ENCODE measurements around the gene TGM3.

The TGM3 gene

DNA sequence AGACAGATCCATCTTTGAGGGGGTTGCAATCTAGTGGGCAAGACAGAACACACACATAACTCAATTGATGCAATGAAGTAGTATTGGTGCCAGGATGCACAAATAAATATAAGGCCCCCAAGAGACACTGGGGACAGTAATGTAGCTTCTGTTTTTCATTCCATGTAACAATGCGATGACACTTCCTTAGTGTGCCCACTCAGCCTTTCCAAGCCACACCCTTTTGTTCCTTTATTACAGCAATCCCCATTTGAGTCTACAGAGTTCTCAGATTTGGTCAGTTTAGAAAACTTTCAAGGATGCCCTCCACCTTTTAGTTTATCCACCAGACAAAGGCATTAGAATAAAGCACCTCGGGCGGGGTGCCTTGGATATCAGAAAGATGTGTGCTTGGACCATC, 15.5 kb downstream of the TGM3 start:
- no peak for DNase-seq

DNA sequence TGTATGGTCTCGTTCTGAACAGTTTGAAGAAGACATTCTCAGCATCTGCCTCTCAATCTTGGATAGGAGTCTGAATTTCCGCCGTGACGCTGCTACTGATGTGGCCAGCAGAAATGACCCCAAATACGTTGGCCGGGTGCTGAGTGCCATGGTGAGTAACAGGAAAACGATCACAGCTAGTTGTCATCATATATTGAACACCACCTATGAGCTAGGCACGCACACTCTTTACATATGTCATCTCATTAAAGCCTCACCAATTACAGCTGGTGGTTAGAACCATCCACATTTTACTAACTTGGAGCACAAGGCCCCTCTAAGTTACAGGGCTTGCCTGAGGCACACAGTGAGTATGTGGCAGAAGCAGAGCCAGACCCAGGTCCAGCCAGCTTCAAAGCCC, 17.1 kb downstream of the TGM3 start:
- no peak for DNase-seq

DNA sequence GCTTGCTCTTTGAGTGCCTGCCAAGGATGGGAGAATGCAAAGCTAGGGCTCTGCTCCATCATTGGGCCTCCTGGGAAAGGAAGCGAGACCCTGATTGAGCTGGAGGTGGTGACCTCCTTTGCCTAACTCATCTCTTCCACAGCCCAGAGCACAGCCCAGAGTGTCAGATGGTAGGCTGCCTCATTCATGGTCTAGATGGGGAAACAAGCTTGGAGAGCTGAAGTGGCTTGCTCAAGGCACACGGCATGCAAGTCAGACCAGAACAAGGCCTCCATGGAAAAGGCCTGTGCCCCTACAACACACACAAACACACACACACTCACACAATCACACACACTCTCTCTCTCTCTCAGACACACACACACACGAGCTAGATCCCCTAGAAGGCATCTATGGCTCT, 17.5 kb downstream of the TGM3 start:
- no peak for DNase-seq

DNA sequence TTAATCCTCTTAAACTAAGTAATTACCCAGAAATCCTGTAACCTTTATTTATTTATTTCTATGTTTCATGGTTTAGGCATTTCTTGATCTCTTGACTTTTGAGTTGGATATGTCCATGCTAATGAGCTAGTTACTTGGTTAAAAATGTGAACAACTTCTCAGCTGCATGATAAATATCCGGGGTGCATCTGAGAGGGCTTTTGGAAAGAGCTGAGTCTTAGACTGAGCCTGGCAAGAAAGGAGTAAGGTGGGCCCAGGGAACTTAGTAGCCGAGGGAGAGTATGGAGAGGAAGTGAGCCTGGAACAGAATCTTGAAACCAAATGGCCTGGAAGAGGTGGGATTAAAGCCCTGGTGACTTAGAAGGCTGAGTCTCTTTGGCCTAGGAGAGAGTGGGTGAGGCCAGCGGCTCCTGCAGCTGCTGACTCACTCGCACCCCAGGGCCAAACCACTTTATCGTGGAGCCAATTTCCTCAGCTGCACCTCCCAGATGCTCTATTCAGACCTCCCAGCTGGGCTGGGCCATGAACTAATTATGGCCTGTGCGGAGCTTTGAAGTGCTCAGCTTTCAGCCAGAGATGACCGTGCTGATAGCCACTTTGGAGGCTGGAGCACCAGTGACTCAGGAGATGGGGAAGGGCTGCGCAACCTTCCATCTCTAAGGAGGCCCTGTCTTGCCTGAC, 19.1 kb downstream of the TGM3 start:
- peak; percentile 70 for DNase-seq

DNA sequence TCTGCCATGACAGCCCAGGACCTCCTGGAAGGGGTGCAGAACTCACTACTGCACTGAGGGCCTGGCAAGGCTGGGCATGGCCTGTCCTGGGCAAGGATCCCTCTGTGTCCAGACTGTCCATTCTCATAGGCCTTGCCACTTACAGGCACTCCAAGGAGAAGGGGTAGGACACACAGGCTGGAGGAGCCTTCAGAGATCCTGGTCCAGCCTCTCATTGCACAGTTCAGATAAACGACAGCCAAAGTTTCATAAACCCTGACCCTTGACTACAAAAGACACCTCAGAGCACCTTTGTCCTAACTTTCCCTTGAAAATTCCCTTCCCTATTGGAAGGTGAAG, 19.6 kb downstream of the TGM3 start:
- DNase-seq = no peak

DNA sequence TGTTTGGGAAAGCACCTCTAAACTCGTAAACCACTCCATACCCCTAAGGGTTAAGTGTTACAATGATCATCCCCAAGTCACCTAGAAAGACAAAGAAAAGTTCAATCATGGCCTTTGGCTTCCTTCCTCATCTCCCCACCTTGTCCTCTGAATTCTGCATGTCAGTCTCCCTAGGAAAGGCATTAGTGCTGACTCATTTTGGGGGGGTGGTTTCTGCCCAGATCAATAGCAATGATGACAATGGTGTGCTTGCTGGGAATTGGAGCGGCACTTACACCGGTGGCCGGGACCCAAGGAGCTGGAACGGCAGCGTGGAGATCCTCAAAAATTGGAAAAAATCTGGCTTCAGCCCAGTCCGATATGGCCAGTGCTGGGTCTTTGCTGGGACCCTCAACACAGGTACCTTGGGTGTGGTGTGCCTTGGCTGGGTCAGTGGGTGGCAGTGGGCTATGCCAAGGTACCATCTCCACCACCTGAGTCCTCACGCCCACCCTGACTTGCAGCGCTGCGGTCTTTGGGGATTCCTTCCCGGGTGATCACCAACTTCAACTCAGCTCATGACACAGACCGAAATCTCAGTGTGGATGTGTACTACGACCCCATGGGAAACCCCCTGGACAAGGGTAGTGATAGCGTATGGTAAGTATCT, 21.2 kb downstream of the TGM3 start:
- no peak for DNase-seq

DNA sequence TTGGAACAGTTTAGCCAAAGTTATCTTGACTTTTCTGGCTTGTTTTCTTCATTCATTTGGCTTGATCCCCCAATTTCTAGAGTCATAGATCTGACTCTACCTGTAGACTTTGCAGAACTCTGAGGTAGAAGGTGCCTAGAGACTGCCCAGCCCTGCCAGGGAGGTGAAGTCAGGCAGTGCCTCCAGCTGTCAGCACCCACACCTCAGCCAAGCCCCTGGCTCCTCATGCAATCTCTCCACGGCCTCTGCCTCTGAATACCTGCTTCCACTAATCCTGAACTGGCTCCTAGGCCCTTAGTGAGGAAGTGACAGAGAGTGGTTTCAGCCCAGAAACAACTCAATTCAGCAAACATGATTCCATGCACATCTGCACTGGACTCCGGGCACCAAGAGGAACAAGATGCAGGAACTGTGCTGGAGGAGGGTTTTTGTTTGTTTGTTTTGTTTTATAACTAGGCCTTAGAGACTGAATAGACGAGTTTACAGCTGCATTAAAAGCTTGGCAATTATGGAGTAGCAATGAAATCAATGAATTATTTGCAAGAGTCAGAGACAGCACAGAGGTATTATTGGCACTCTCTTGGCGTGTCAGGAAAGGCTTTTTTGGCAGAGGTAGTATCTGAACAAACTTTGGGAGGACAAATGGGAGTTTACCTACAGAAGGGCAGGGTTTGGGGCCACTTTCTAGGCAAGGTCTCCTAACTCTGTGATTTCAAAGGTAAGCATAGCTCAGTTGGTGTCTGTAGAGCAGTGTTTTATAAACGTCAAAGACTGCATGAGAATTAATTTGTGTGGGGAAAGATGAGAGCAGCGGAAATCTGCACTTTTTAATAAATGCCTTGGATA, 25.2 kb downstream of the TGM3 start:
- DNase-seq = no peak

DNA sequence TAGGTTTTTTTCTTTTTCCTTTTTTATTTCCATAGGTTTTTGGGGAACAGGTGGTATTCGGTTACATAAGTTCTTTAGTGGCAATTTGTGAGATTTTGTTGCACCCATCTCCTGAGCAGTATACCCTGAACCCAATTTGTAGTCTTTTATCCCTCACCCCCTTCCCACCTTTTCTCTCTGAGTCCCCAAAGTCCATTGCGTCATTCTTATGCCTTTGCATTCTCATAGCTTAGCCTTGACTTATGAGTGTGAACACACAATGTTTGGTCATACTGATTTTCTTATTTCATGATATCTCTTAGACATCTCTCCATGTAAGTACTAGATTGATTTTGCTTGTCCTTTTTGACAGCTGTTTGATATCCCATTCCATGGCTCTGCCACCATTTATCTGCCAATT, 27.2 kb downstream of the TGM3 start:
- DNase-seq = no peak

DNA sequence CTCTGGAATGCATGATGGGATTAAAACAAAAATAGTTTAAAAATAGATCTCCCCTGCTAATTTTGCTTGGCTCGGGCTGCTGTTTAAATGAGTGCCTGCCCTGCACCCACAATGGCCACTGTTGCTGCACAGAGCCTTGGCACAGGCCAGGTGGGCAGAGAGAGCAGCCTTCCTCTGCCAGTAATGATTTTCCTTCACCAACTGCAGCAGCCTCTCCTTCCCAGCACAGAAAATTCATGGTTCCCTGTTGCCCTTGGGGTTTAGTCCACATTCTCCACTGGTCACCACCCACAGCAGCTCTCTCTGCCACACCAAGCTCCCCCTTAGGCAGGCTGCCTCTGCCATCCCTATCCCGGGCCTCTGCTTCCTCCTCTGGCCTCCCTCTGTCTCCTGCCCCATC, 30.2 kb downstream of the TGM3 start:
- DNase-seq = no peak

DNA sequence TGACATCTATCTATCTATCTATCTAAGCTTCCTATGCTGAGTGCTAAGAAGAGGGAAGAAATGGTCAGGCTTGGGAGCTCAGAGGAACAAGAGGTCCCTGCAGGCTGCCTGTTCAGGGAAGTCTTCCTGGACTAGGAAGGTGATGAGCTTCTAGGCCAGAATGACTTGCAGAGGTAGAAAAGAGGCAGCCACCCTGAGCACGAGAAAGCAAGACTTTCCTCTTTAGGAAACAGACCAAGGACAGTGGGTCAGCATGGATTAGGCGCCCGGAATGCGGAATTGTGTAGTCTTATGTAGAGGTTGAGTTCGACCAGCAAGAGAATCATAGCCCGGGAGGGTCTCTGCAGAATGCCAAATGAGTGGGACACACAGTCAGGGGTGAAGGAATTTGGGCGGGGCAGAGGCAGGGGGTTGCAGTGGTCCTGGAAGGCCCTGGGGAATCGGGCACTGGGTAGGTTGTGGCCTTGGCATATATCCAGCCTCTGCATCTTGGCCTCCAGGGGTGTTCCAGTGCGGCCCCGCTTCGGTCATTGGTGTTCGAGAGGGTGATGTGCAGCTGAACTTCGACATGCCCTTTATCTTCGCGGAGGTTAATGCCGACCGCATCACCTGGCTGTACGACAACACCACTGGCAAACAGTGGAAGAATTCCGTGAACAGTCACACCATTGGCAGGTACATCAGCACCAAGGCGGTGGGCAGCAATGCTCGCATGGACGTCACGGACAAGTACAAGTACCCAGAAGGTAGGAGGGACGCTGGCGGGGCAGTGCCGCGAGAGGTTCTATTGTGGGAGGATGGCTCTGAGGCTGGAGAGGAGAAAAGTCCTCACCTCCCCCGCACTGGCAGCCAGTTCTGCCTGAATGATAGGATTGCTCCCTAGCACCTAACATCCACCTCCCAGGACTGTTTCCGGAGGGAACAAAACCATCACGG, 32.1 kb downstream of the TGM3 start:
- peak; percentile 24 for DNase-seq

DNA sequence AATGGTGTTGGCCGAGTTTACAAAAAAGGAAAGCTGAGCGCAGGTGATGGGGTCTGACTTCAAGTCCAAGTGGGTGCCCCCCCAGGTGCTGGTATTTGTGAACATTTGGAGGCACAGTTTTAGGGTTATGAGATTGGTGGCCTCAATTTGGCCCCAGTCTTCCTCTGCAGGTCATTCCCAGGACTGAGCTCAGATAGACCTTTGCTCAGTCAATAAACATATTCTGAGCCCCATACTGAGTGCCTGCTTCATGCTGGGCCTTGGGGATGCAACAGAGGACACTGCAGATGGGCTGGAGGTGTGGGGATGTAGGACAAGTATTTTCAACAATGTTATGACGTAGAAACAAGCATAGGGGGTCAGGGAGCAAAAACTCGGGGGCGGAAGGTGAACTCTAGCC, 33.5 kb downstream of the TGM3 start:
- no peak for DNase-seq

DNA sequence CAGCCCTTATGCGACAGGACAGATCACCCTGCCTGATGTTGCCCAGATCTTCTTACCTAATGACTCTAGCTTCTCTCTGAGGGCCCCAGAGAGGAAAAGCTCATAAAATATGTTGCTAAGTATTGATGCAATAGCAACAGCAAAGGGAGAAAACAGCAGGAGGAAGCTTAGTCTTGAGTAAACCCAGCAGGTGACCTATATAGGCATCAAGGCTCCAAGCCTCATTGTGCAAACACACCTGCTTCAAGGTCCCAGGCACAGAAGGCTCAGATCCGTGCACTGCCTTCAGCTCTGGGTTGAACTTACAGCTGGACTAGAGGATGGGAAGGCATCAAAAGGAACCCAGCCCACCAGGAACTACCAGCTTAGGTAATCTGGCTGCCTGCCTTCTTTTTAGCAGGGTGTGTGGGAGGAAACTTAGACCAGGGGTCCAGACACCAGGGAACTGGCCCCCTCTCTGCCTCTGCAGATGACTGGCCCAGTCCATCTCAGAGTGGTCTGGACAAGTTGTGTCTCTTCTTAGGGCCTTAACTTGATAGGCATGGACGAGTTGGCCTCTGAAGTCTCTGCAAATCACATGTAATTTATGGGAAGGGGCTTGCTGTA, 34.4 kb downstream of the TGM3 start:
- peak; percentile 93 for DNase-seq

DNA sequence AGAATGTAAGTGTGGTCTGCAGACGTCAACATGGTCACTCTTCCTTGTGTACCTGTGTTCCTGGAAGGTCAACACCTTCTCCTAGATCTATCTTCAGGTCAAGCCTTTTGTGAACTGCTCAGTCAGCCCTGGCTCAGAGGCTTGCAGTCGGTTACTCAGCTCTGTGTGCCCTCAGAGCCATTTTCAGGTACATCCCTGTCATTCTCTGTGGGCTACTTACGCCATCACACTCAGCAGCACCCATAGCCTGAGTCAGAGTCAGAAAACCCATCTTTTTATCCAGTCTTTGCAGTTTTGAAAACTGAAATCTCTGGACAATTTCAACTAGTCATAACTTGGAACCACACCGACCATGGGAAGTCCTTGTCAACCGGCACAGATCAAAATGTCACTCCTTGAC, 35.3 kb downstream of the TGM3 start:
- no peak for DNase-seq

DNA sequence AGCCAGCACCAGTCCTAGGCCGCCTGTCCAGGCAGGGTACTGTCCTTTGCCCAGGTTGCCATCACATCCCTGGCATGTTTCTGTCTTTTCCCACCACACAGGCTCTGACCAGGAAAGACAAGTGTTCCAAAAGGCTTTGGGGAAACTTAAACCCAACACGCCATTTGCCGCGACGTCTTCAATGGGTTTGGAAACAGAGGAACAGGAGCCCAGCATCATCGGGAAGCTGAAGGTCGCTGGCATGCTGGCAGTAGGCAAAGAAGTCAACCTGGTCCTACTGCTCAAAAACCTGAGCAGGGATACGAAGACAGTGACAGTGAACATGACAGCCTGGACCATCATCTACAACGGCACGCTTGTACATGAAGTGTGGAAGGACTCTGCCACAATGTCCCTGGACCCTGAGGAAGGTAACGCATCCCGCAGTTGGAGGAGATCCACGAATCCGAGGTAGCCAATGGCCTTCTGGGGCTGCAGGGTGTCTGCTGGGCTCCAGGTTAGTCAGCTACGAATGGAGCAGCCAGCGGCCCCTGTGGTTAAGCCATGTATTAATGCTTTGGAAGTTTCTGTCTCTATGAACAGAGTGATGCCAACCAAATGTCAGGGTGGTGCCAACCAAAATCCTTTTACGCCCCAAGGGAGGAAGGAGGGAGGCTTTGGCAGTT, 36.2 kb downstream of the TGM3 start:
- no peak for DNase-seq

DNA sequence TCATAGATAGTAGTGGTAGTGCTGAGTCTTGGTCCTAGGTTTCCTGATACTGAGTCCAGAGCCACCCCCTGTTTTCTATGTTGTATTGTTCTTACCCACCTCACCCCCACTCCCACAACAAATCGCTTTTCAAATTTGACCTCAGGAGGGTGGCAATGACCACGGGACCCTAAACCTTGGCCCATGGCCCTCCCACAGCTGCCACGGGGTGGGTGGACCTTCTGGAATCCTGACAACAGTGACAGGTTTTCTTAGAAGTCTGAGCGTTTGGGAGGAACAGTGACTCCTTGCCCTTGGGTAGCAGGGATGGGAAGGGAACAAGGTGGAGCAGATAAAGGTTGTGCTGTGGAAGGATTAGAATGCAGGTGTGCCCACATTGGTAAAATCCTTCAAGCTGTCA, 36.9 kb downstream of the TGM3 start:
- no peak for DNase-seq

DNA sequence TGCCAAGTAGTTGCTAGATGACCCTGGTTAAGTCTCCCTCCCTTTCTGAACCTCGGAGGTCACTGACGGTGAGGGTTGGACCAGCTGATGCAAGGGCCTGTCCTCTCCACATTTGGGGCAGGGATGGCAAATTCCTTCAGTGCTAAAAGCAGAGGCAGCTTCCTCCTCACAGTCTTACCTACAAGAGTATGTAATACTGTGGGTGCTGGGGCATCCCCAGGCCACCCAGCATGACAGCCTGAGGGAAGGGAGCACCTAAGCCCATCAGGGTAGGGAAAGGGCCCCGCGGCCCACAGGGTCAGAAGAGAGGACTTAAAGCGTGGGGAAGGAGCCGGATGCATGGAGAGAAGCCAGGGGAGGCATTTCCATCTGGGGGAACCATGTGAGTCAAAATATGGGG, 38.0 kb downstream of the TGM3 start:
- no peak for DNase-seq

DNA sequence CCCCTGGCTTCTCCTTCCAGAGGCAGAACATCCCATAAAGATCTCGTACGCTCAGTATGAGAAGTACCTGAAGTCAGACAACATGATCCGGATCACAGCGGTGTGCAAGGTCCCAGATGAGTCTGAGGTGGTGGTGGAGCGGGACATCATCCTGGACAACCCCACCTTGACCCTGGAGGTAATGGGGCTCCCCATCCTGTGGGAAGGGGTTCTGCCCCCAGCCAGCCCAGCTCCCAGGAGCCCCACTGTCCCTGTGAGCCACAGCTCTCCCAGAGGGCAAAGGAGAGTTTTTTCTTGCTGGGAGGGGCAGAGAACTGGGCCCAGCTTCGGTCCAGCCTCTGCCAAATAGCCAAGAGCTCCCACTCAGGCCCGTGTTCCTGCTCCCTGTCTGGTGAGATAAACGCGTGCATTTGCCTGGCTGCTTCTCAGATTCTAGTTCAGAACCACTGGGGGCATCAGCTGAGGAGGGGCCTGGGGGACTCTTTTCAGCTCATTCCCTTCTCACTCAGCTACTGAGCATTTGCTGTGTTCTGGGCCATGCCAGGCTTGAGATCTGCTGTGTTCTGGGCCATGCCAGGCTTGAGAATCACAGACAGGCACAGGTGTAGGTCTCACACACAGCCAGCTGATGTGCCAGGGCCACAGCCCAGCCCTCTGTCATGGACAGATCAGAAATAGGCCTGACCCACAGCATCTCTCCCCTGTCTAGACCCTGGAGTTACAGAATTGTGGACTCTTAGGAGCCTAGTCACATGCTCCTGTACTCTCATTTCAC, 39.5 kb downstream of the TGM3 start:
- DNase-seq = no peak

DNA sequence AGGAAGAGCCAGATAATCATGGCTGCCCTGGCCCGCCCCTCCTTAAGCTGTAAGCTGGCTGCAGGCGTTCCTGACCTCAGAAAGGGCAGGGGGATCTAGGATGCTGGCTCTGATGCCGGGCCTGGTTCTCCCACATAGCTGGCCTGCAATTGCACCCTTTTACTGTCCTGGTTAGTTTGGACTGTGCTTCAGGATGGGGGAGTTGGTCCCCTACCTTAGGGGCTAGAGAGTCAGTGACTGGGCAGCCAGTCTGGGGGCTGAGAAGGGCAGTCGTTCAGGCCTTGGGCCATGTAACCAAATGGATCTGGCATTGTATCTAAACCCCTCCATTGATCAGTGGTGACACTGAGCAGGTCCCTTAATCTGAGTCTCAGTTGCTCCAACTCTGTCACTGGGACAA, 40.7 kb downstream of the TGM3 start:
- no peak for DNase-seq

DNA sequence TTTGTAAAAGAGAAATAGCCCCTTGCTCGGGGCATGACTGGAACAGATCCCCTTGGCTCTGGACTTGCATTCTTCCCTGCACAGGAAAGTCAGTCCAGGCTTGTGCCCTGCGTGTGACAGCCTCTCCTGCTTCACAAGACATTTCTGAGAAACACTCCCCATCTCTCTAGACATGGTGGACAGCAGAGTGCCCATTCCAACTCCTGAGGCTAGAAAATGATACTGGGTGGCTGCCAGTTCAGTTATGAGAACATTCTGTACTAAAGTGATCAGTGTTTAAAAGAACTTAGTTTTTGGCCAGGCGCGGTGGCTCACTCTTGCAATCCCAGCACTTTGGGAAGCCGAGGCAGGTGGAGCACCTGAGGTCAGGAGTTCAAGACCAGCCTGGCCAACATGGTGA, 41.3 kb downstream of the TGM3 start:
- DNase-seq = no peak

DNA sequence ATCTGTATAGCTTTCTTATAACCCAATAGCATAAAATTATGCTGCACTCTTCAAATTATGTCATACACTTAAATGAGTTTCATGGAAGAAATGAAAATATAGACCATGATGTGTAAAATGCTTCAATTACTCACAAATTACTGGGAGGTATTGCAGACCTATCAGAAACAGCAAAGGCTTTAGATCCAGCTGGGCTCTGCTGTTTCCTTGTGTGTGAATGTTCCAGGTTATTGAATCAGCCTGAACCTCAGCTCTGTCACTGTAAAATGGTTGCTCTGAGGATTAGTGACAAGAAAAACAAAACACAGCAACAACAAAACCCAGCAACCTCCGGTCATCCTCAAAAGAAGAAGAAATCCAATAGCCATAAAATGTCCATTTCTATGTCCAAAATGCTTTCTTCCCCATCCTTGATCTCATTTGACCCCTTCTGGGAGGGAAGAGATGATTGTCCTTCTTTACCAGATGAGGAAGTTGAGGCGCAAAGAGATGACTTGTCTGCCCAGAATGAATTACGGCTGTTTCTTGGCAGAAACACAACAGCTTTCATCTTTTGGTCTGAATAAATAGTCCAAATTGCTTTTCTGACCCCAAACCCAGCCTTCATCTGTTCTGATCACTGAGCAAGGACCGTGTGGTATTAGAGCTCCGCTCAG, 42.7 kb downstream of the TGM3 start:
- no peak for DNase-seq

DNA sequence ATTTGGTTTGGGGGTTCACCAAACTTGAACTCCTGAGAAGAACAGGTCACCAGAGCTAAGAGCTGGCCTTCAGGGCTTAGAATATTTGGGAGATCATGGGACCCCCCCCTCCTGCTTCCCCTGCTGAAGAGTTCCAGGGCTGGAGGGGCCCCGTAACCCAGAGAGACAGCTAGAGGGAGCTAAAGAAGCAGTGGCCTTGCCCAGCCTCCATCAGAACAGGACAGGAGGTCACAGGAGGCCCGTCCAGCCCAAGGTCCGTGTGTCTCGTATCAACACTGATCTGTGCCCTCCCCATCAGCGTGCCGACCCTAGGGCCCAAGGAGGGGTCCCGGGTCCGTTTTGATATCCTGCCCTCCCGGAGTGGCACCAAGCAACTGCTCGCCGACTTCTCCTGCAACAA, 44.3 kb downstream of the TGM3 start:
- no peak for DNase-seq

Measured in NCI-H510A (cell line).